Astrocyte of the cerebellum (primary cell): ENCODE results near the gene LRP1B.

Experiments used
- DNase-seq: peaks from one replicate; pipeline ENCODE4 v3.0.0-alpha.2; 2011; ENCODE audit warnings: low read depth
- H3K4me3 ChIP-seq: 2 replicates; pipeline ENCODE4 v1.5.1; 2011; ENCODE audit warnings: mild to moderate bottlenecking, low read depth, low read length, moderate library complexity
- in situ Hi-C: cut with HindIII; loops from 2 replicates; pipeline ENCODE4 v1.10.0; 2017; ENCODE audit warnings: low sequenced_read_pairs
- TF ChIP-seq, protein P1 (sequence below): IDR thresholded peaks from 2 replicates; pipeline ENCODE4 v1.5.1; 2012; ENCODE audit warnings: low read length, low read depth, moderate library complexity, mild to moderate bottlenecking; ENCODE audit errors: missing control alignments

LRP1B gene

DNA sequence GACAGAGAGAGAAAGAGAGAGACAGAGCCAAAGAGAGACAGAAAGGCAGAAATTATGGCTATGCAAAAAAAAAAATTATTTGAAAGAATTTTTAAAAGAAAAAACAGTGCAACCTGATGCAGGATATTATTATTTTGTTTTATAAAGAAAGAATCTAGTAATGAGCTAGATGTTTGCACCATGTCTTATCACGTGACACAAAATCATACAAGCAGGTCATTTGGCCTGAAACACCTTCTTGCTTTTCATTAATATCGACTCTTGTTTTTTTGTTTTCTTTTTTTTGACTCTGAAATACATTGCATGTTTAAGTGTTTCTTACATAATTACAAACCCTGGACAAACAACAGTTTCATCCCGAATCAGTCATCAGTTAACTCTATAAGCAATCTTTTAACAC lies 606.0 kb downstream of the LRP1B start:
- DNase-seq: no peak
- TF ChIP-seq, protein P1, sequence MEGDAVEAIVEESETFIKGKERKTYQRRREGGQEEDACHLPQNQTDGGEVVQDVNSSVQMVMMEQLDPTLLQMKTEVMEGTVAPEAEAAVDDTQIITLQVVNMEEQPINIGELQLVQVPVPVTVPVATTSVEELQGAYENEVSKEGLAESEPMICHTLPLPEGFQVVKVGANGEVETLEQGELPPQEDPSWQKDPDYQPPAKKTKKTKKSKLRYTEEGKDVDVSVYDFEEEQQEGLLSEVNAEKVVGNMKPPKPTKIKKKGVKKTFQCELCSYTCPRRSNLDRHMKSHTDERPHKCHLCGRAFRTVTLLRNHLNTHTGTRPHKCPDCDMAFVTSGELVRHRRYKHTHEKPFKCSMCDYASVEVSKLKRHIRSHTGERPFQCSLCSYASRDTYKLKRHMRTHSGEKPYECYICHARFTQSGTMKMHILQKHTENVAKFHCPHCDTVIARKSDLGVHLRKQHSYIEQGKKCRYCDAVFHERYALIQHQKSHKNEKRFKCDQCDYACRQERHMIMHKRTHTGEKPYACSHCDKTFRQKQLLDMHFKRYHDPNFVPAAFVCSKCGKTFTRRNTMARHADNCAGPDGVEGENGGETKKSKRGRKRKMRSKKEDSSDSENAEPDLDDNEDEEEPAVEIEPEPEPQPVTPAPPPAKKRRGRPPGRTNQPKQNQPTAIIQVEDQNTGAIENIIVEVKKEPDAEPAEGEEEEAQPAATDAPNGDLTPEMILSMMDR: no peak
- H3K4me3 ChIP-seq: no peak overlapping the region
- in situ Hi-C loops: no loop called here

DNA sequence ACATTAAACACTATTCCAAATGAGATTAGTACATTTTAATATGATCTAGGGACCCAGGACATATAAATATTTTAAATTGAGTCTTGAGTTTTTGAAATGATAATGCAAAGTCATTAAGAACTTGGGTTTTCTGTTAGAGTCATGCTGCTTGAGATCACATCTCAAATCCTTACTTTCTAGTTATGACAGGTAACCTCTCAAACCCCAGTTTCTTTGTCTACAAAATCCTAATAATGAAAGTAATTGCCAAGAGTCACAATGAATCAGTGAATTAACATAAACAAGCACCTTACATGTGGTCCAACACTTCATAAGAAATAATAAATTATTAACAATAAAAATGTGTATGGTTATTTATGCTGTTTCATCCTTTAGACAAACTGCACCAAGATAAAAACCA lies 607.6 kb downstream of the LRP1B start:
- in situ Hi-C loops: no loop called here
- TF ChIP-seq, protein P1: no peak
- no peak for DNase-seq
- no peak overlapping the region for H3K4me3 ChIP-seq

DNA sequence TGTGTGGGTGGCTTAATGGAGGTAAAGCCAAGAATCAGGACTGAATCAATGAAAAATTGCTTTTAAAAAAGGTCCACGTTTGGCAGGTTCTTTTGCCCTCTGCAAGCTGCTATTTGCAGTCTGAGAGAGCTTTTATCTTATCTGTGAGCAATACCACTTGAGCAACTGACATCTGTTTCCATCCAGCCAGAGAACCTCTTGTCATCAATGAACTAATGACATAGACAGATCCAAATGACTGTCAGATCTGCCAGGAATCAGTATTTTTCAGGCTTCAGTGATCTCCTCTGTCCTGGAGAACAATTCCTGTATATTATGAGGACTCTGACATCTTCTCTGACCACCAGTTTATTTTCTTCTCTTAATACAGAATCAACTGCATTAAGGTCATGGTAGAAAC lies 608.1 kb downstream of the LRP1B start:
- DNase-seq: no peak
- in situ Hi-C loops: no loop called here
- TF ChIP-seq, protein P1: no peak
- H3K4me3 ChIP-seq: no peak overlapping the region

DNA sequence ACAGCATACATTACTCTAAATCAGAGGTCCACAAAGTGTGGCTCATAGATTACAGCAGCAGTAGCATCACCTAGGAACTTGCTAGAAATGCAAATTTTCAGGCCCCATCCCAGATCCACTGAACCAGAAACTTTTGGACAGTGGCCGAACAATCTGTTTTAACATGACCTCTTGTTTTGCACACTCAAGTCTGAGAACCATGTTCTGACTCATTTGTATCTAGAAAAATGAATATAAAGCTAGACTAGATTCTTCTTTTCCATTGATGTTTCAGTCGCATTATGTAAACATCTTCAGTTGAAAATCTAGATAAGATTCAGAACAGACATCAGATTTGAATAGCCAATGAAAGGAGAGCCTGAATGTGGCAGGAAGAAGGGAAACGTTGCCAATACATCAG lies 608.8 kb downstream of the LRP1B start:
- DNase-seq: no peak
- TF ChIP-seq, protein P1: no peak
- no peak overlapping the region for H3K4me3 ChIP-seq
- in situ Hi-C loops: no loop called here

DNA sequence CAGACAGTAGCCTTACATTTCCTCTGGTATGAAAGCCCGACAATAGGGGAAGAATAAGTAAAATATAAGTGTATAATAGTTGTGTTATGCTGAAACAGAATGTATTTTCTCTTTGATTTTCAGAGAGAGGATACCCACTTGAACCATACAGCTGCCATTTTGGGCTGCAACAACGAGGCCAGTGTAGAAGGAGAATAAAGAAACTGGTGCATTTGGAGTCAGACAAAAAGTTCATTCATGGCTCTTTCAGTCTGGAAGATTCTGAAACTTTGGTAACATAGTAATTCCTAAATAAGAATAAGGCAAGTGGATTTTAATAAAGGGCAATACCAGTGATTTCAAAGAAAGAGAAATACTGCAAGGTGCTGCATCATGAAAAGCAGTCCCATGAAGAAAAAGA lies 610.9 kb downstream of the LRP1B start:
- DNase-seq: no peak
- in situ Hi-C loops: no loop called here
- TF ChIP-seq, protein P1: no peak
- no peak overlapping the region for H3K4me3 ChIP-seq

DNA sequence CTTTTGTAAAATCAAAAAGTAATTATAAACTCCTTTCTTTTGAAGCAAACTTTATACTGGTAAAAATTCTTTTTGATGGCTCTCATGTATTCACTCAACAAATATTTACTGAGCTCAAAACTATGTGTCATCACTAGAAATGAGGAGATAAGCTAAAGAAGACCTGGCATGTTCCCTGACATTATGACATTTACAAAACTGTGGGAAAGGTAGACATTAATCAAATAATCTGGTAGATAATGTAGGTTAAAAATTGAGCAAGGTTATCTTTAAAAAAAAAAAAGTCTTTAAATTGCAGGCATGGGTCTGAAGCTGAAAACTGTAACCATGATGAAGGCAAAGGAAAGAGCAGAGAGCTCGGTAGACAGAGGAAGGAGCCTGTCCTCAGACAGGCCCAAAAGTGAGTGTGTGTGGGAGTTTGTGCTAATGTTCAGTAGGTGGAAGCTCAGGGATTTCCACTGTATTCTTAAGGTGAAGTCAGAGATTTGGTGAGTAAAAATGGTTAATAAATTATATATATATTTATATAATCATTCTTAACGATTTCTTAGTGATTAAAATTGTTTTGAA lies 612.9 kb downstream of the LRP1B start:
- in situ Hi-C loops: no loop called here
- no peak for DNase-seq
- H3K4me3 ChIP-seq: no peak overlapping the region
- TF ChIP-seq, protein P1: no peak

DNA sequence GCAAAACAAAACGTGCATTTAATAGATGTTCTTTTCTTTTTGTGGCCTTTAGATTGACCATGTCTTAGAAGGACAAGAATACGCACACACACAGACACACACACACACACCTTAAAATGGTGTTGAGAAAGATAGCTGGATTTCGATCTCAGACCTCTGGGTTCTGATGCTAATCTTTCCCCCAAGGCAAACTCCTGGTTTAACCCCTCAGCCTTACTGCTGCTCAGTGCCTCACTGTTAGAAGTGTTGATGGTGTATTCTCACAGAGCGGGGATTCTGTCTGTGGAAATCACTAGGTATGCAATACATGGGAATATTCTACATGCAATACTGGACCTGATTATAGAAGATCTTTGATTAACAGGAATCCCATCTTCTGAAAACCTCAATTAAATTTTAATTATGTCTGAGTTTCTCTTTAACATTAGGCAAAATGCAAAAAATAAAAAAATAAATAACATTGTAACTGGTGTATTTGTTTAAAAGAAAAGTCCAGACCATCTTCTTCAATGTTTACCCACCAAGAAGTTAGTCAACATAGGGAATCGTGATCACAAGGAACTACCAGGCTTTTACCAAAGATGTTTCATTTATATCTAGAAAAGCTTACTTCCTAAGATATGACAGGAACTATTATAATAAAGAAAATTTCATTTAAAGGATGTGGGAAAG lies 613.5 kb downstream of the LRP1B start:
- no peak for DNase-seq
- in situ Hi-C loops: no loop called here
- no peak overlapping the region for H3K4me3 ChIP-seq
- TF ChIP-seq, protein P1: no peak
